Astrocyte of the hippocampus (primary cell): ENCODE results near the gene MAGEF1.

ENCODE experiments used
- DNase-seq: peaks from one replicate; pipeline ENCODE4 v3.0.0; 2011; ENCODE audit warnings: low read depth, low spot score

MAGEF1 gene

GRCh38 chr3:184725176-184725719 lies 13.4 kb upstream of the MAGEF1 start:
- DNase-seq = no peak

- no peak for DNase-seq
These were observed 12.8 kb upstream of the MAGEF1 start for GRCh38 chr3:184724699-184725098.

GRCh38 chr3:184719709-184720108 lies 7.8 kb upstream of the MAGEF1 start:
- DNase-seq = no peak

GRCh38 chr3:184718431-184718830 lies 6.6 kb upstream of the MAGEF1 start:
- DNase-seq = no peak

GRCh38 chr3:184717399-184717983 lies 5.6 kb upstream of the MAGEF1 start:
- no peak for DNase-seq

GRCh38 chr3:184716622-184717398 lies 4.9 kb upstream of the MAGEF1 start:
- peak; percentile 79 for DNase-seq

- DNase-seq = no peak
These were observed 4.2 kb upstream of the MAGEF1 start for GRCh38 chr3:184715943-184716621.

GRCh38 chr3:184713521-184713920 lies 1.7 kb upstream of the MAGEF1 start:
- no peak for DNase-seq

GRCh38 chr3:184713040-184713355 lies 1.1 kb upstream of the MAGEF1 start:
- DNase-seq = no peak

- DNase-seq = no peak
These were observed 580 bp upstream of the MAGEF1 start for GRCh38 chr3:184712248-184713039.

GRCh38 chr3:184710870-184711492 lies 883 bp downstream of the MAGEF1 start:
- DNase-seq = peak; percentile 41

GRCh38 chr3:184703657-184704056 lies 8.2 kb downstream of the MAGEF1 start:
- no peak for DNase-seq

GRCh38 chr3:184700759-184701158 lies 11.1 kb downstream of the MAGEF1 start:
- no peak for DNase-seq

GRCh38 chr3:184697845-184698244 lies 14.0 kb downstream of the MAGEF1 start:
- no peak for DNase-seq

- no peak for DNase-seq
These were observed 15.2 kb downstream of the MAGEF1 start for GRCh38 chr3:184696697-184697096.

GRCh38 chr3:184694716-184695115 lies 17.1 kb downstream of the MAGEF1 start:
- no peak for DNase-seq

- DNase-seq = no peak
These were observed 17.7 kb downstream of the MAGEF1 start for GRCh38 chr3:184694133-184694665.

- DNase-seq = no peak
These were observed 18.6 kb downstream of the MAGEF1 start for GRCh38 chr3:184693011-184693975.

GRCh38 chr3:184691397-184692231 lies 20.2 kb downstream of the MAGEF1 start:
- peak; percentile 52 for DNase-seq
